Measurements from ENCODE around the gene G6PC3. TPM values are rescaled to one million over a fixed set of nuclear protein-coding genes. Genes with fewer than 3 reads are reported as not detected.

The G6PC3 gene
- total RNA-seq, 2 experiments from 2014 or later, result 20.2 to 20.7 TPM

DNA sequence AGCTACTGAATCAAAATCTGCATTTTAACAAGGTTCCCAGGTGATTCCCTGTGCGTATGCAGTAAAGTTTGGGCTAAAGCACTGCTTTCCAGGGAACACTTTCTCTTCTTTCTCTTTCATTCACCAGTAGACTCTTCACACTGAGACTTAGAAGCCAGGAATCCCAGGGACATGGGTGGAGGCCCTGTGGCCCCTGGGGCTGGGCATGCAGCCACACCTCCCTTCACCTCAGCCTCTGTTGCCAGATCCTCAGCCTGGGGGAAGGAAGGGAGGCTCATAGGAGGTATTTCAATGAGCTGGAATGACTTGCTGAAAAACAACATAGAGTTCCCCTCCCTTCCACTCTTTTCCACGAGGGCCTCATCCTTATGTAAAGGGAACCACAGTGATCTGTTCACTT, 1.2 kb downstream of the G6PC3 start:
- no peak for DNase-seq
- H3K27me3 Mint-ChIP-seq, result no peaks in the 10 kb centered on the region
- ATAC-seq, result no peak
- ChIA-PET POLR2A (interaction anchor here (1.3 to 2.3 kb wide), 2 partner anchors 16 to 17 kb away, joined by 3 to 8 read pairs; no protein-coding TSS in a partner anchor), CTCF (interaction anchor here (0.9 to 1.2 kb wide), 2 partner anchors 49 to 51 kb away, joined by 3 to 4 read pairs; partner anchors contain the start of gene HDAC5)
- intact Hi-C loops (cut with micrococcal nuclease), result loop anchor here (10.0 kb wide), 1 partner anchor 53 kb away; the partner anchor contains the start of gene HDAC5
- TF ChIP-seq, protein P1, sequence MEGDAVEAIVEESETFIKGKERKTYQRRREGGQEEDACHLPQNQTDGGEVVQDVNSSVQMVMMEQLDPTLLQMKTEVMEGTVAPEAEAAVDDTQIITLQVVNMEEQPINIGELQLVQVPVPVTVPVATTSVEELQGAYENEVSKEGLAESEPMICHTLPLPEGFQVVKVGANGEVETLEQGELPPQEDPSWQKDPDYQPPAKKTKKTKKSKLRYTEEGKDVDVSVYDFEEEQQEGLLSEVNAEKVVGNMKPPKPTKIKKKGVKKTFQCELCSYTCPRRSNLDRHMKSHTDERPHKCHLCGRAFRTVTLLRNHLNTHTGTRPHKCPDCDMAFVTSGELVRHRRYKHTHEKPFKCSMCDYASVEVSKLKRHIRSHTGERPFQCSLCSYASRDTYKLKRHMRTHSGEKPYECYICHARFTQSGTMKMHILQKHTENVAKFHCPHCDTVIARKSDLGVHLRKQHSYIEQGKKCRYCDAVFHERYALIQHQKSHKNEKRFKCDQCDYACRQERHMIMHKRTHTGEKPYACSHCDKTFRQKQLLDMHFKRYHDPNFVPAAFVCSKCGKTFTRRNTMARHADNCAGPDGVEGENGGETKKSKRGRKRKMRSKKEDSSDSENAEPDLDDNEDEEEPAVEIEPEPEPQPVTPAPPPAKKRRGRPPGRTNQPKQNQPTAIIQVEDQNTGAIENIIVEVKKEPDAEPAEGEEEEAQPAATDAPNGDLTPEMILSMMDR (IDR thresholded peaks at IDR 0.05), result no peak
- no peaks in the 10 kb centered on the region for H3K9me3 Mint-ChIP-seq
- peaks cover 27% of the 10 kb centered on the region for H3K4me1 Mint-ChIP-seq (ENCODE audit: low read depth)
- H3K4me3 Mint-ChIP-seq, result peak overlapping the region; percentile 84
- H3K27ac Mint-ChIP-seq, result peak overlapping the region; percentile 30
- peaks cover 3% of the 10 kb centered on the region for H3K36me3 Mint-ChIP-seq (ENCODE audit: low read depth)

DNA sequence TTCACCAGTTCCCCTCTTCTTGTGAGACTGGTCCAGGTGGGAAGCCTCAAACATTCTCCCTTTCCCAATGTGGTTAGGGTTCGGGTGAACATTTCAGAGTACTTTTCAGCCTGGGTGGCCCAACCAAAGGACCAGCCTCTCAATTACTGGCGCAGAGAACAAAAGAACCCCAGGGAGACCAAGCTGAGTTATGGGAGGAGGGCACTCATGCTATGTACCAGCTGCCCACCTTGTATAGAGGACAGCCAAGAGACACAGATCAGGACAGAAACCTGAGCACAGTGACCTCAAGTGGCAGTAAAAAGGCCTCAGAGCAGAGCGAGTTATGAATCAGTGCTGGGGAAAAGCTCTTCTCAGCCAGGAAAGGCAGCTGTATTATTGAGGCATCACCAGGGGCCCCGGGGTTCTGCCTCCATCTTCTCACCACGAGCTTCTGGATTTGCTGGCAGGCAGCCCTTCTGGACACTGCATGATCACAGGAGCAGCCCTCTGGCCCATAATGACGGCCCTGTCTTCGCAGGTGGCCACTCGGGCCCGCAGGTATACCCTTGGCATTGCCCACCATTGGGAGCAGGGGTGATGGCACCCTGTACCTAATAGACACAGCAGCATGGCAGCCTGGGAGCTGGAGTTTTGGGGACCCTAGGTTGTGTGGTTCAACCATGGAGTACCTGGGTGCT, 3.8 kb downstream of the G6PC3 start:
- Mint-ChIP-seq H3K4me3 (no peak overlapping the region), H3K9me3 (no peaks in the 10 kb centered on the region), H3K27me3 (no peaks in the 10 kb centered on the region), H3K4me1 (ENCODE audit: low read depth) (peaks cover 17% of the 10 kb centered on the region), H3K36me3 (ENCODE audit: low read depth) (peaks cover 1% of the 10 kb centered on the region), H3K27ac (no peak overlapping the region)
- no peak for ATAC-seq
- ChIA-PET CTCF (interaction anchor here (2.7 kb wide), 1 partner anchor 10 kb away, joined by 17 read pairs; no protein-coding TSS in a partner anchor), POLR2A (interaction anchor here (0.8 kb wide), 1 partner anchor 10 kb away, joined by 3 read pairs; no protein-coding TSS in a partner anchor)
- intact Hi-C loops (cut with micrococcal nuclease), result loop anchor here (10.0 kb wide), 1 partner anchor 50 kb away; the partner anchor contains the start of gene HDAC5
- no peak for DNase-seq
- TF ChIP-seq, protein P1 (IDR thresholded peaks at IDR 0.05), result no peak

DNA sequence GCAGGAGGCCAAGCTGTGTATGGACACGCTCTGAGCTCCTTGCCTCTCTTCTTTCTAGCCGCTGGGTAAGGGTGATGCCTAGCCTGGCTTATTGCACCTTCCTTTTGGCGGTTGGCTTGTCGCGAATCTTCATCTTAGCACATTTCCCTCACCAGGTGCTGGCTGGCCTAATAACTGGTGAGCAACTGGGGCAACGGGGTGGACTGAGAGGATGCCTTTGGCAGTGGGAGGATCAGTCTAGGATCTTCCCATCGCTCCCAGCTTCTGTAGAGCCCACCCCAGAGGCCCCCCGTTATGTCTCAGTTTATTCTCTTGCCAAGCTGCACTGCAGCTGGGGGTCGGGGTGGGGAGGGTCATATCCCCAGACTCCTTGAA, 4.4 kb downstream of the G6PC3 start:
- H3K36me3 Mint-ChIP-seq (ENCODE audit: low read depth), result peaks cover 1% of the 10 kb centered on the region
- ATAC-seq, result no peak
- DNase-seq, result no peak
- CTCF ChIA-PET, result interaction anchor here (2.7 kb wide), 1 partner anchor 10 kb away, joined by 17 read pairs; no protein-coding TSS in a partner anchor
- intact Hi-C loops (cut with micrococcal nuclease), result loop anchor here (10.0 kb wide), 1 partner anchor 50 kb away; the partner anchor contains the start of gene HDAC5
- no peaks in the 10 kb centered on the region for H3K9me3 Mint-ChIP-seq
- H3K4me3 Mint-ChIP-seq, result no peak overlapping the region
- TF ChIP-seq, protein P1 (IDR thresholded peaks at IDR 0.05), result no peak
- no peaks in the 10 kb centered on the region for H3K27me3 Mint-ChIP-seq
- no peak overlapping the region for H3K27ac Mint-ChIP-seq
- POLR2A ChIA-PET, result interaction anchor here (0.8 kb wide), 1 partner anchor 9 kb away, joined by 3 read pairs; no protein-coding TSS in a partner anchor
- peaks cover 15% of the 10 kb centered on the region for H3K4me1 Mint-ChIP-seq (ENCODE audit: low read depth)

DNA sequence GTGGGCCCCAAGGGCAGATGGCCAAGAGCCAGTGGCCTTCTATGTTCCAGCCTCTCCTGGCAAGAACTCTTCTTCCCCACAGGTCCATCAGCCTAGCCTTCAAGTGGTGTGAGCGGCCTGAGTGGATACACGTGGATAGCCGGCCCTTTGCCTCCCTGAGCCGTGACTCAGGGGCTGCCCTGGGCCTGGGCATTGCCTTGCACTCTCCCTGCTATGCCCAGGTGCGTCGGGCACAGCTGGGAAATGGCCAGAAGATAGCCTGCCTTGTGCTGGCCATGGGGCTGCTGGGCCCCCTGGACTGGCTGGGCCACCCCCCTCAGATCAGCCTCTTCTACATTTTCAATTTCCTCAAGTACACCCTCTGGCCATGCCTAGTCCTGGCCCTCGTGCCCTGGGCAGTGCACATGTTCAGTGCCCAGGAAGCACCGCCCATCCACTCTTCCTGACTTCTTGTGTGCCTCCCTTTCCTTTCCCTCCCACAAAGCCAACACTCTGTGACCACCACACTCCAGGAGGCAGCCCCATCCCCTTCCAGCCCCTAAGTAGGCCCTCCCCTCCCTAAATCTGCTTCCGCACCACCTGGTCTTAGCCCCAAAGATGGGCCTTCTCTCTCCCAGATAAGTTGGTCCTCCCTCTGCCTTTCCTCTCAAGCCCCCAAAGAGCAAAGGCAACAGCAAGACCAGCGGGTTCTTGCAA, 5.2 kb downstream of the G6PC3 start:
- CTCF ChIA-PET, result no interaction called here
- POLR2A ChIA-PET, result no interaction called here
- intact Hi-C loops (cut with micrococcal nuclease), result loop anchor here (10.0 kb wide), 1 partner anchor 49 kb away; the partner anchor contains the start of gene HDAC5
- Mint-ChIP-seq H3K4me1 (ENCODE audit: low read depth) (peaks cover 12% of the 10 kb centered on the region), H3K36me3 (ENCODE audit: low read depth) (peaks cover 1% of the 10 kb centered on the region), H3K27ac (no peak overlapping the region), H3K9me3 (no peaks in the 10 kb centered on the region), H3K4me3 (no peak overlapping the region), H3K27me3 (no peaks in the 10 kb centered on the region)
- DNase-seq (no peak), ATAC-seq (no peak)
- TF ChIP-seq, protein P1 (IDR thresholded peaks at IDR 0.05), result no peak

Measured in activated CD8-positive, alpha-beta T cell treated with anti-CD3 and anti-CD28 coated beads for 36 hours (primary cell).